ENCODE measurements around the gene FJX1.

FJX1 gene

GRCh38 chr11:35590412-35590811 is 27.8 kb upstream of the FJX1 start:
- TF ChIP-seq CTCF (IDR thresholded peaks at IDR 0.05; ENCODE audit: borderline replicate concordance, insufficient read depth, low read depth, low read length), result no peak

GRCh38 chr11:35593143-35593542 is 25.1 kb upstream of the FJX1 start:
- H3K4me3 ChIP-seq (ENCODE audit: low read depth, low read length), result no peak overlapping the region
- TF ChIP-seq CTCF (IDR thresholded peaks at IDR 0.05; ENCODE audit: borderline replicate concordance, insufficient read depth, low read depth, low read length), result no peak

More at GRCh38 chr11:35590412-35590811, 27.8 kb upstream of the FJX1 start:
- no peak overlapping the region for H3K4me3 ChIP-seq (ENCODE audit: low read depth, low read length)

- no peak overlapping the region for H3K4me3 ChIP-seq (ENCODE audit: low read depth, low read length)
- no peak for TF ChIP-seq CTCF (IDR thresholded peaks at IDR 0.05; ENCODE audit: borderline replicate concordance, insufficient read depth, low read depth, low read length)
Observed at GRCh38 chr11:35594680-35595079, 23.6 kb upstream of the FJX1 start.

- TF ChIP-seq CTCF (IDR thresholded peaks at IDR 0.05; ENCODE audit: borderline replicate concordance, insufficient read depth, low read depth, low read length), result no peak
- H3K4me3 ChIP-seq (ENCODE audit: low read depth, low read length), result no peak overlapping the region
Observed at GRCh38 chr11:35598254-35599125, 19.8 kb upstream of the FJX1 start.

- no peak for TF ChIP-seq CTCF (IDR thresholded peaks at IDR 0.05; ENCODE audit: borderline replicate concordance, insufficient read depth, low read depth, low read length)
- no peak overlapping the region for H3K4me3 ChIP-seq (ENCODE audit: low read depth, low read length)
Observed at GRCh38 chr11:35600331-35600838, 17.9 kb upstream of the FJX1 start.

- H3K4me3 ChIP-seq (ENCODE audit: low read depth, low read length), result no peak overlapping the region
- no peak for TF ChIP-seq CTCF (IDR thresholded peaks at IDR 0.05; ENCODE audit: borderline replicate concordance, insufficient read depth, low read depth, low read length)
Observed at GRCh38 chr11:35602160-35602793, 16.0 kb upstream of the FJX1 start.
